Measurements from ENCODE around the gene PRG2. TPM values are rescaled to one million over a fixed set of nuclear protein-coding genes. Genes with fewer than 3 reads are reported as not detected.

Gene PRG2
- polyA plus RNA-seq, 3 donors, result 1.1 TPM; not detected in 2

DNA sequence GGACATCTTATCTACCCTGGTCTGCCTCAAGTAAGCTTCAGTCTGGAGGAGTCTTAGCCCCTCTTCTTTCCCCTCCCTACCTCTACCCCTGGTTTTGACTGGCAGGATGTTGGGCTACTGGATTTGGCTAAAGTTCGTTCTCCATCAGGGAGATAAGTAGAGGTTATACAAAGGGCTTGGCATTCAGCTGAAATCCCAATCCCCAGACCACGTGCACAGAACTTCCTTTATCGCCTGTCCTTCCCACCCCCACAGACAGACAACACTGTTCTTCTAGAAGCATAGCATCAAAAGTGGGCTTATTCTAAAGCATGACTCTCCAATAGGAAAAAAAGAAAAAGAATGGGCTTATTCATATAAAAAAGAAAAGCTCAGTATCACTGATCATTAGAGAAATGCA is 17.3 kb downstream of the PRG2 start:
- H3K27ac ChIP-seq (ENCODE audit: low read depth in 1 of 2, low read length in 2 of 2), result no peak overlapping the region
- no peak overlapping the region for H3K4me3 ChIP-seq (replicated peaks in 1 of 3; ENCODE audit: low read depth in 2 of 3, low read length in 3 of 3)
- no peak for DNase-seq
- no peak overlapping the region for H3K9ac ChIP-seq (ENCODE audit: insufficient read depth, low read length, poor library complexity, severe bottlenecking)
- intact Hi-C loops (cut with micrococcal nuclease), result no loop called here
- H3K79me2 ChIP-seq (ENCODE audit: insufficient read depth, low read length), result no peaks in the 10 kb centered on the region
- peaks cover 4 to 5% of the 10 kb centered on the region in 2 donors for H3K4me1 ChIP-seq (ENCODE audit: control insufficient read depth in 1 of 2, insufficient read depth in 2 of 2, low read length in 2 of 2)
- H3K4me2 ChIP-seq (replicated peaks; ENCODE audit: extremely low read depth, low read length, poor library complexity, severe bottlenecking), result no peak overlapping the region
- no peak overlapping the region for H2AFZ ChIP-seq (ENCODE audit: insufficient read depth, low read depth, low read length, poor library complexity, severe bottlenecking)
- no peaks in the 10 kb centered on the region for H3K36me3 Mint-ChIP-seq
- TF ChIP-seq, protein P1, sequence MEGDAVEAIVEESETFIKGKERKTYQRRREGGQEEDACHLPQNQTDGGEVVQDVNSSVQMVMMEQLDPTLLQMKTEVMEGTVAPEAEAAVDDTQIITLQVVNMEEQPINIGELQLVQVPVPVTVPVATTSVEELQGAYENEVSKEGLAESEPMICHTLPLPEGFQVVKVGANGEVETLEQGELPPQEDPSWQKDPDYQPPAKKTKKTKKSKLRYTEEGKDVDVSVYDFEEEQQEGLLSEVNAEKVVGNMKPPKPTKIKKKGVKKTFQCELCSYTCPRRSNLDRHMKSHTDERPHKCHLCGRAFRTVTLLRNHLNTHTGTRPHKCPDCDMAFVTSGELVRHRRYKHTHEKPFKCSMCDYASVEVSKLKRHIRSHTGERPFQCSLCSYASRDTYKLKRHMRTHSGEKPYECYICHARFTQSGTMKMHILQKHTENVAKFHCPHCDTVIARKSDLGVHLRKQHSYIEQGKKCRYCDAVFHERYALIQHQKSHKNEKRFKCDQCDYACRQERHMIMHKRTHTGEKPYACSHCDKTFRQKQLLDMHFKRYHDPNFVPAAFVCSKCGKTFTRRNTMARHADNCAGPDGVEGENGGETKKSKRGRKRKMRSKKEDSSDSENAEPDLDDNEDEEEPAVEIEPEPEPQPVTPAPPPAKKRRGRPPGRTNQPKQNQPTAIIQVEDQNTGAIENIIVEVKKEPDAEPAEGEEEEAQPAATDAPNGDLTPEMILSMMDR (IDR thresholded peaks at IDR 0.05), result no peak
- no peaks in the 10 kb centered on the region for H3K27me3 ChIP-seq (ENCODE audit: control insufficient read depth in 2 of 2, insufficient read depth in 2 of 2, low read length in 2 of 2)
- H3K27ac Mint-ChIP-seq, result no peak overlapping the region
- H3K9me3 Mint-ChIP-seq, result no peaks in the 10 kb centered on the region
- no peaks in the 10 kb centered on the region for H3K9me3 ChIP-seq (replicated peaks in 1 of 2; ENCODE audit: control insufficient read depth in 1 of 2, insufficient read depth in 1 of 2, low read length in 2 of 2)
- peaks cover 7% of the 10 kb centered on the region for H3K4me1 Mint-ChIP-seq
- H4K20me1 ChIP-seq (ENCODE audit: insufficient read depth, low read length), result no peaks in the 10 kb centered on the region
- peaks cover 5 to 7% (median 6%) of the 10 kb centered on the region in 3 donors for H3K27me3 Mint-ChIP-seq (ENCODE audit: low read depth in 3 of 3)
- no CpG with 5 or more reads among the region's 3 CpGs for WGBS (ENCODE audit: insufficient coverage)
- no peak overlapping the region for H3K4me3 Mint-ChIP-seq
- no peaks in the 10 kb centered on the region for H3K36me3 ChIP-seq (replicated peaks in 1 of 2; ENCODE audit: control insufficient read depth in 1 of 2, insufficient read depth in 2 of 2, low read length in 2 of 2)

DNA sequence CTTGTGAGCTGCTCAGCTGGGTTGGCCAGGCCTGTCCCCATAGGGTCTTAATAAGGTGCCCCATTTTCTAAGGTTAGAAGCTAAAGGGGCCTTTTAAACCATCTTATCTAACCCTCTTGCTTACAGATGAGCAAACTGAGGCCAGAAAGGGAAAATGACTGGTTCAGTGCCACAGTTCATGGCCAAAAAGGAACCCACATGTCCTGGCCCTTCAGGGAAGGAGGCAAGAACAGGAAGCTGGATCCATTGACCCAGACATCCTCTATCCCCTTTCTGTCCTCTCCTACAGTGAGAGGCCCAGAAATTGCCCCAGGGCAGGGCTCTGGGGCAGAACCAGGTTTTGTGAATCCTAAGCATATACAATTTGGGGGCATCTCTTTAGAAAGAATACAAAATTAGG is 19.5 kb downstream of the PRG2 start:
- no peak for DNase-seq
- TF ChIP-seq, protein P1 (IDR thresholded peaks at IDR 0.05), result no peak
- Histone ChIP-seq H3K9ac (ENCODE audit: insufficient read depth, low read length, poor library complexity, severe bottlenecking) (no peak overlapping the region), H3K27me3 (ENCODE audit: control insufficient read depth in 2 of 2, insufficient read depth in 2 of 2, low read length in 2 of 2) (no peaks in the 10 kb centered on the region), H3K9me3 (replicated peaks in 1 of 2; ENCODE audit: control insufficient read depth in 1 of 2, insufficient read depth in 1 of 2, low read length in 2 of 2) (no peaks in the 10 kb centered on the region), H4K20me1 (ENCODE audit: insufficient read depth, low read length) (no peaks in the 10 kb centered on the region), H3K27ac (ENCODE audit: low read depth in 1 of 2, low read length in 2 of 2) (no peak overlapping the region), H3K4me3 (replicated peaks in 1 of 3; ENCODE audit: low read depth in 2 of 3, low read length in 3 of 3) (no peak overlapping the region), H3K36me3 (replicated peaks in 1 of 2; ENCODE audit: control insufficient read depth in 1 of 2, insufficient read depth in 2 of 2, low read length in 2 of 2) (no peaks in the 10 kb centered on the region), H2AFZ (ENCODE audit: insufficient read depth, low read depth, low read length, poor library complexity, severe bottlenecking) (no peak overlapping the region), H3K4me1 (ENCODE audit: control insufficient read depth in 1 of 2, insufficient read depth in 2 of 2, low read length in 2 of 2) (peaks cover 7 to 8% of the 10 kb centered on the region in 2 donors), H3K4me2 (replicated peaks; ENCODE audit: extremely low read depth, low read length, poor library complexity, severe bottlenecking) (no peak overlapping the region), H3K79me2 (ENCODE audit: insufficient read depth, low read length) (no peaks in the 10 kb centered on the region)
- Mint-ChIP-seq H3K9me3 (peaks cover 0 to 3% (median 0%) of the 10 kb centered on the region in 7 donors), H3K27me3 (ENCODE audit: low read depth in 3 of 3) (peaks cover 2 to 3% (median 2%) of the 10 kb centered on the region in 3 donors), H3K4me1 (peaks cover 8% of the 10 kb centered on the region), H3K27ac (peak overlapping the region in 1 of 7 donors; percentile 5), H3K4me3 (no peak overlapping the region), H3K36me3 (no peaks in the 10 kb centered on the region)
- intact Hi-C loops (cut with micrococcal nuclease), result no loop called here
